Right atrium auricular region (tissue), 2 donors: Measurements from ENCODE around the gene HPCAL1. TPM values are rescaled to one million over a fixed set of nuclear protein-coding genes. Genes with fewer than 3 reads are reported as not detected.

Source experiments
- DNase-seq: peaks from one replicate; pipeline ENCODE4 v3.0.0-alpha.2; 2019; ENCODE audit warnings: low spot score
- H3K27ac ChIP-seq, 2 donors: fragments of 200-600 bp; sonication (generic); 1 replicate in 1 of 2; 2 replicates in 1 of 2; pipeline ENCODE4 v1.5.1; 2016 to 2019
- H3K27me3 ChIP-seq, 2 donors: fragments of 200-600 bp; sonication (generic); one replicate each; pipeline versions ENCODE4 v1.5.1 to v1.6.0; 2017 to 2019
- H3K36me3 ChIP-seq: fragments of 200-600 bp; sonication (generic); one replicate; pipeline ENCODE4 v1.5.1; 2016
- H3K4me1 ChIP-seq, 2 donors: fragments of 200-600 bp; sonication (generic); one replicate each; pipeline versions ENCODE4 v1.5.1 to v1.6.0; 2017 to 2019
- H3K4me3 ChIP-seq, 2 donors: fragments of 200-600 bp; sonication (generic); 1 replicate in 1 of 2; 2 replicates in 1 of 2; pipeline ENCODE4 v1.5.1; 2017 to 2019; ENCODE audit warnings: mild to moderate bottlenecking in 1 of 2, moderate library complexity in 1 of 2
- H3K9me3 ChIP-seq, 2 donors: fragments of 200-600 bp; sonication (generic); one replicate each; pipeline ENCODE4 v1.5.1; 2019
- total RNA-seq, 2 donors: library from RNA; depleted of rRNA; stranded (reverse); fragments of >200 nt; gene quantifications; one replicate each; pipeline ENCODE4 v1.1.0, GENCODE V29; 2016
- TF ChIP-seq, protein P1 (sequence below), 2 donors: fragments of 200-600 bp; sonication (generic); IDR thresholded peaks; one replicate each; pipeline ENCODE4 v1.5.1; 2019; ENCODE audit warnings: antibody characterized with exemption in 2 of 2

The HPCAL1 gene
- total RNA-seq, 2 donors from 2014 or later, result 28.7 to 35.5 TPM

DNA sequence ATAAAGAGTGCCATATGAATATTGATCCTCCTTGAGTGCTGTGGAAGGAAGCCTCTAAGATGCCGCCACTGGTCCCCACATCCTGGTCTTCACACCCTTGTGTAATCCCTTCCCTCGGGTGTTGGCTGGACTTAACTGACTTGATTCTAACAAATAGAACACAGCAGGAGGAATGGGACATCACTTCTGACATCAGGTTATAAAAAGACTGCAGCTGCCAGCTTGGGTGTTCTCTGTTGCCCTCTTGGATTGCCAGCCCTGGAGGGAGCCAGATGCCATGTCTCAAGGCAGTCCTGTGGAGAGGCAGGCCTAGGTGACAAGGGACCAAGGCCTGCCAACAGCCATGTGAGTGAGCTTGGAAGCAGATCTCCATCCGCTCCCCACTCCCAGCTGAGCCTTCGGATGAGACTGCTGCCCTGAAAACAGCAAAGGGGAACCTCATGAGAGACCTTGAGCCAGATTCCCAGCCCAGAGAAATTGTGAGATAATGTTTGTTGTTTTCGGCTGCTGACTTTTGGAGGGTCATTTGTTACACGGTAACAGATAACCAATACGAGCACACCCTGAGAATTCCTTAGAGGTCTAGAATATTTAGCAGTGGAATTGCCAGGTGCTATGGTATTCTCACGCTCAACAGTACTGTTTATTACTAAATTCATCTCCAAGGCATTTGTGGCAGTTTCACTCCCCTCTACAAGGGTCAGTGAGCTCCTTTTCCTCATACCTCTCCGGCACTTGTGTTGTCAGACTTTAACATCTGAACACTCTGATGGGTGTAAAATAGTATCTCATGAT, 32.5 kb downstream of the HPCAL1 start:
- H3K27ac ChIP-seq, result no peak overlapping the region
- H3K36me3 ChIP-seq, result no peaks in the 10 kb centered on the region
- peaks cover 0 to 30% of the 10 kb centered on the region in 2 donors for H3K4me1 ChIP-seq
- no peaks in the 10 kb centered on the region for H3K27me3 ChIP-seq
- H3K4me3 ChIP-seq, result no peak overlapping the region
- no peak for DNase-seq
- TF ChIP-seq, protein P1, sequence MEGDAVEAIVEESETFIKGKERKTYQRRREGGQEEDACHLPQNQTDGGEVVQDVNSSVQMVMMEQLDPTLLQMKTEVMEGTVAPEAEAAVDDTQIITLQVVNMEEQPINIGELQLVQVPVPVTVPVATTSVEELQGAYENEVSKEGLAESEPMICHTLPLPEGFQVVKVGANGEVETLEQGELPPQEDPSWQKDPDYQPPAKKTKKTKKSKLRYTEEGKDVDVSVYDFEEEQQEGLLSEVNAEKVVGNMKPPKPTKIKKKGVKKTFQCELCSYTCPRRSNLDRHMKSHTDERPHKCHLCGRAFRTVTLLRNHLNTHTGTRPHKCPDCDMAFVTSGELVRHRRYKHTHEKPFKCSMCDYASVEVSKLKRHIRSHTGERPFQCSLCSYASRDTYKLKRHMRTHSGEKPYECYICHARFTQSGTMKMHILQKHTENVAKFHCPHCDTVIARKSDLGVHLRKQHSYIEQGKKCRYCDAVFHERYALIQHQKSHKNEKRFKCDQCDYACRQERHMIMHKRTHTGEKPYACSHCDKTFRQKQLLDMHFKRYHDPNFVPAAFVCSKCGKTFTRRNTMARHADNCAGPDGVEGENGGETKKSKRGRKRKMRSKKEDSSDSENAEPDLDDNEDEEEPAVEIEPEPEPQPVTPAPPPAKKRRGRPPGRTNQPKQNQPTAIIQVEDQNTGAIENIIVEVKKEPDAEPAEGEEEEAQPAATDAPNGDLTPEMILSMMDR (IDR thresholded peaks at IDR 0.05), result no peak
- peaks cover 0 to 10% of the 10 kb centered on the region in 2 donors for H3K9me3 ChIP-seq

DNA sequence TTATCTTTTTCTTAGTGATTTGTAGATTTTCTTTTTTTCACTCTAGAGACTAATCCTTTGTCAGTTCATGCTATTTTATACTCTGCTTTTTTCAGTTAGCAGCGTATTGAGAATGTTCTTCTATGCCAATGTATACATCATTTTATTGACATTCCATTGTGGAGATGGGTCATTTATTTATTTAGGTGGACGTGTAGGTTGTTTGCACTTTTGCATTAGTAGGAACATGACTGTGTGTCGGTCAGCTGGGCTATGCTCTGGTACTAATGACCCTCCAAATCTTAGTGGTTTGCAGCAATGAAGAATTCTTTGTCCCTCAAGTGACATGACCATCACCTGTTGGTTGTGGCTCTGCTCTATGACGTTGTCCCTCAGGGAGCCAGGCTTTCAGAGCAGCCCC, 33.6 kb downstream of the HPCAL1 start:
- peaks cover 0 to 19% of the 10 kb centered on the region in 2 donors for H3K4me1 ChIP-seq
- peaks cover 0 to 10% of the 10 kb centered on the region in 2 donors for H3K9me3 ChIP-seq
- no peak for DNase-seq
- no peak overlapping the region for H3K27ac ChIP-seq
- no peaks in the 10 kb centered on the region for H3K27me3 ChIP-seq
- TF ChIP-seq, protein P1 (IDR thresholded peaks at IDR 0.05), result no peak
- no peak overlapping the region for H3K4me3 ChIP-seq
- H3K36me3 ChIP-seq, result no peaks in the 10 kb centered on the region

DNA sequence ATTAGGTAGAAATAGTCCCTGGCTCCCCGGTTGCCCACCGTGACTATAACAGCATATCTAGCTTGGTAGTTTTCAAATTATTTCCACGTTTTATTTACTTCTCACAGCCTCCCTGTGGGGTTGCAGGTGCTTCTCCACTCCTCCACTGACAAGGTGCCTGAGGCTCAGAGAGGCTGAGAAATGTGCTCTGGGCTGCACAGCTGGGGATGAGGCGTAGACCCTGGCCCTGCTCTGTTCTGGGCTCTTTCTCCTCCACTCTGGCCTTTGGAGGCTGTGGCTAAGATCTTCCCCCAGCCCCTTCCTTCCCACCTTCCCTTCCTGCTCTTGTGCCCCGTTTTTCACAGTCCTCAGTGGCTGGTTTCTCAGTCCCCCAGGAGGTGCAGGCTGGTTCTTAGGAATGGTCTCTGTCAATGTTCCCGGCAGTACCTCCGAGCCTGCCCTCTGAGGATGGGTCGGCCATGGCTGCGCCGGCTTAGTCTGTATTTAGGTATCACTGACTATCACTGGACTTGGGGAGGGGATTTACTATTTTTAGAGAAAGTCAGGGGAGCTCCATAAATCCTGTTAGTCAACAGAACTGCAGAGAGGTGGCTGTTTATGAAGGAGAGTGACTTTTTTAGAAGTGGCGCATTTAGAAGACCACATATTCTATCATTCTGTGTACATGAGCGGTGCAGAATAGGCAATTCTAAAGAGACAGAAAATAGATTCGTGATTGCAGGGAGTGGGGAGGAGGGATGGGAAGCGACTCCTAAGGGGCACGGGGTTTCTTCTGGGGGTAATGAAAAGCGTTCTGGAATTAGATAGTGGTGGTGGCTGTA, 35.0 kb downstream of the HPCAL1 start:
- Histone ChIP-seq H3K27ac (no peak overlapping the region), H3K27me3 (no peaks in the 10 kb centered on the region), H3K9me3 (peaks cover 0 to 10% of the 10 kb centered on the region in 2 donors), H3K4me1 (peaks cover 0 to 7% of the 10 kb centered on the region in 2 donors), H3K4me3 (no peak overlapping the region), H3K36me3 (no peaks in the 10 kb centered on the region)
- DNase-seq, result no peak
- TF ChIP-seq, protein P1 (IDR thresholded peaks at IDR 0.05), result no peak

DNA sequence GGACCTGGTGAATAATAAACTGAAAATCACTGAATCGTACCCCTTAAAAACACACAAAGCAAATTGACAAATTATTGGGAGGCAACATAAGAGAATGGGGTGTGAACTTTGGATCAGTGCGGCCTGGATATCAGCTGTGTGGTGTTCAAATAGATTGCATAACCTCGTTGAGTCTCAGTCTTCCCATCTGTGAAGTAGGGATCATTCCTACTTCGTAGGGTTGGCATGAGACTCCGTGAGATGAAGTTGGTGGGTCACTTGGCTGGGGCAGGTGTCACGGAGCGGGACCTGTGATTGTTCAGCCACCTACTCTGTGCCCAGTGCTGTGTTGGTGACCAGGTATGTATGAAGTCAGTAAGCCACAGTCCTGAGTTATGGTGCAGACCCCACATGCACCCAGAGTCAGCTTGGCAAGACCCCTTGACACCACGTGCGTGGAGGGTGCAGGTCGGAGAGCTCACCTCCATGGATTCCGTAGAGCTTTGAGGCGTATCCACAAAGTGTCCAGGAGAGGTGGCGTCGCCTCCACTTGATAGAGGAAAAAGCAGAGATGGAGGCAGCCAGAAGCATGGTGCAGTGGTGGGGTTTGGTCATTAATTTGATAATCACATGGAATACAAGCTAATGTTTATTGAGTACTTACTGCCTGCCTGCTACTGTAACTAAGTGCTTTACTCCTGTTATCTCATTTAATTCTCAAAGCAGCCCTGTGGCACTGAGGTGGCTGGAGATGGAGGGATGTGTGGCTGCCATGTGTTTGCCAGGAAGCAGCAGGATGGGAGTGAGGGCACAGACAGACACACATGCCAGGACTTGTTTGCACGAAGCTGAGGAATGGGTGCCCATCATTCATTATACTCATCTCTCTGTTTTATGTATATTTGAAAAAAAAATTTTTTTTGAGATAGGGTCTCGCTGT, 35.8 kb downstream of the HPCAL1 start:
- Histone ChIP-seq H3K27me3 (no peaks in the 10 kb centered on the region), H3K4me3 (no peak overlapping the region), H3K4me1 (no peaks in the 10 kb centered on the region), H3K9me3 (peaks cover 0 to 10% of the 10 kb centered on the region in 2 donors), H3K36me3 (no peaks in the 10 kb centered on the region), H3K27ac (no peak overlapping the region)
- no peak for DNase-seq
- TF ChIP-seq, protein P1 (IDR thresholded peaks at IDR 0.05), result no peak
